Measurements from ENCODE around the gene CALD1. TPM values are rescaled to one million over a fixed set of nuclear protein-coding genes. Genes with fewer than 3 reads are reported as not detected.

CALD1 gene
- total RNA-seq, 1 donor from 2014 or later: 71.8 TPM

DNA sequence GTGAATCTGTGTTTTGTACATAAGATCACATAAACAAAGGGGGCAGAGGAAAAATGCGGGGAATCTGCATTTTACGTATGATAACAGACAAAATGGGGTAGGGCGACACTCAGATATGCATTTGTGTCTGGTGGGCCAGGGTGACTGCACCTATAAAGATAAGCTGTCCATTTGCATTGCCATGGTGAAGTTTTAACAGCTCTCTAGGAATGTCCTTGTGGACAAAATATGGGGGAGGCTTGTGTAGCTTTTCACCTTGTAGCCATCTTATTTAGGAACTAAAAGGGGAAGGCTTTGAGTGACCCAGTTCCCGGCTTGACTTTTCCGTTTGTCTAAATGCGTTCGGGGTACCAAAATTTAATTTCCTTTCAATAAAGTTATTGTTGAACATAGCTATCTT, 114.5 kb downstream of the CALD1 start:
- TF ChIP-seq, protein P1, sequence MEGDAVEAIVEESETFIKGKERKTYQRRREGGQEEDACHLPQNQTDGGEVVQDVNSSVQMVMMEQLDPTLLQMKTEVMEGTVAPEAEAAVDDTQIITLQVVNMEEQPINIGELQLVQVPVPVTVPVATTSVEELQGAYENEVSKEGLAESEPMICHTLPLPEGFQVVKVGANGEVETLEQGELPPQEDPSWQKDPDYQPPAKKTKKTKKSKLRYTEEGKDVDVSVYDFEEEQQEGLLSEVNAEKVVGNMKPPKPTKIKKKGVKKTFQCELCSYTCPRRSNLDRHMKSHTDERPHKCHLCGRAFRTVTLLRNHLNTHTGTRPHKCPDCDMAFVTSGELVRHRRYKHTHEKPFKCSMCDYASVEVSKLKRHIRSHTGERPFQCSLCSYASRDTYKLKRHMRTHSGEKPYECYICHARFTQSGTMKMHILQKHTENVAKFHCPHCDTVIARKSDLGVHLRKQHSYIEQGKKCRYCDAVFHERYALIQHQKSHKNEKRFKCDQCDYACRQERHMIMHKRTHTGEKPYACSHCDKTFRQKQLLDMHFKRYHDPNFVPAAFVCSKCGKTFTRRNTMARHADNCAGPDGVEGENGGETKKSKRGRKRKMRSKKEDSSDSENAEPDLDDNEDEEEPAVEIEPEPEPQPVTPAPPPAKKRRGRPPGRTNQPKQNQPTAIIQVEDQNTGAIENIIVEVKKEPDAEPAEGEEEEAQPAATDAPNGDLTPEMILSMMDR (conservative IDR thresholded peaks at IDR 0.05): no peak
- H3K4me1 Mint-ChIP-seq: peaks cover 48% of the 10 kb centered on the region
- H3K4me3 Mint-ChIP-seq: peak overlapping the region; percentile 88
- H3K9me3 Mint-ChIP-seq: peaks cover 6% of the 10 kb centered on the region
- DNase-seq (ENCODE audit: low read depth, low spot score): no peak
- H3K27me3 Mint-ChIP-seq (ENCODE audit: low read depth): no peaks in the 10 kb centered on the region
- peaks cover 27% of the 10 kb centered on the region for H3K36me3 Mint-ChIP-seq (ENCODE audit: low read depth)
- H3K27ac Mint-ChIP-seq (ENCODE audit: unreplicated experiment): peak overlapping the region; percentile 19

GRCh38 chr7:134894928-134895327, 115.5 kb downstream of the CALD1 start:
- Mint-ChIP-seq H3K27me3 (ENCODE audit: low read depth) (no peaks in the 10 kb centered on the region), H3K4me3 (peak overlapping the region; percentile 4), H3K27ac (ENCODE audit: unreplicated experiment) (no peak overlapping the region), H3K4me1 (peaks cover 51% of the 10 kb centered on the region), H3K9me3 (peaks cover 6% of the 10 kb centered on the region), H3K36me3 (ENCODE audit: low read depth) (peaks cover 27% of the 10 kb centered on the region)
- TF ChIP-seq, protein P1 (conservative IDR thresholded peaks at IDR 0.05): no peak
- DNase-seq (ENCODE audit: low read depth, low spot score): no peak

DNA sequence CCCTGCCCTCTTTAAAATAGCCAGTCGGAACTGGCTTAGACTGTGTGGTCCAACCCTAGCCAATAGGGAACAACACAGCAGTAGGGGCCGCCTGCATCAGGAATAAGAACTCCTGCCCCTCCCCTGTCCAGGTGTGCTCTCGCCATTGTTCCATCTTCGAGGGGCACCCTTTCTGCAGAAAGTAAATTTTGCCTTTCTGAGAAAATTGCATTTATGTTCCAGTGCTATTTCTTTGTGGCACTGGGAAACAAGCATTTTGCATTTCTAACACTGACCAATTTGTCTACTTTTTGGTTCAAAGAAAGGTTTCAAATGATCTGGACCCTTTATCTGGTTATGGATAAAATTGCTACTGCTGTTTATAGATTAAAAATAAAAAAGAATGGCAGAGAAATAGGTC, 116.6 kb downstream of the CALD1 start:
- peaks cover 27% of the 10 kb centered on the region for H3K36me3 Mint-ChIP-seq (ENCODE audit: low read depth)
- H3K4me1 Mint-ChIP-seq: peaks cover 52% of the 10 kb centered on the region
- H3K27me3 Mint-ChIP-seq (ENCODE audit: low read depth): no peaks in the 10 kb centered on the region
- DNase-seq (ENCODE audit: low read depth, low spot score): no peak
- peaks cover 6% of the 10 kb centered on the region for H3K9me3 Mint-ChIP-seq
- TF ChIP-seq, protein P1 (conservative IDR thresholded peaks at IDR 0.05): no peak
- peak overlapping the region; percentile 70 for H3K4me3 Mint-ChIP-seq
- no peak overlapping the region for H3K27ac Mint-ChIP-seq (ENCODE audit: unreplicated experiment)

DNA sequence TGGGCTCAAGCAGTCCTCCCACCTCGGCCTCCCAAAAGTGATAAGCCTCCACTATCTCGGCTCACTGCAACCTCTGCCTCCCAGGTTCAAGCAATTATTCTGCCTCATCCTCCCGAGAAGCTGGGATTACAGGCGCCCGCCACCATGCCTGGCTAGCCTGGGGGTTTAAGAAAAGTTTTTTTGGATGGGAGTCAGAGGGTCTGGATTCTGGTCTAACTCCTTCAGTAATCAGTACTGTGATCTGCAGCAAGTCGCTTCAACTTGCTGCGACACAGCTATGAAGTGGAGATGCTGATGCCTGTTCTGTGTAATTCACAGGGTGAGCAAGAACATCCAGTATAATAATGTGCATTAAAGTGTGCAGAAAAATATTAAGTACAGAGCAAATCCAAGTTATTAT, 118.5 kb downstream of the CALD1 start:
- H3K4me1 Mint-ChIP-seq: peaks cover 42% of the 10 kb centered on the region
- no peak for DNase-seq (ENCODE audit: low read depth, low spot score)
- TF ChIP-seq, protein P1 (conservative IDR thresholded peaks at IDR 0.05): no peak
- no peak overlapping the region for H3K27ac Mint-ChIP-seq (ENCODE audit: unreplicated experiment)
- no peaks in the 10 kb centered on the region for H3K27me3 Mint-ChIP-seq (ENCODE audit: low read depth)
- peaks cover 6% of the 10 kb centered on the region for H3K9me3 Mint-ChIP-seq
- peaks cover 27% of the 10 kb centered on the region for H3K36me3 Mint-ChIP-seq (ENCODE audit: low read depth)
- H3K4me3 Mint-ChIP-seq: no peak overlapping the region

GRCh38 chr7:134899729-134900128, 120.3 kb downstream of the CALD1 start:
- TF ChIP-seq, protein P1 (conservative IDR thresholded peaks at IDR 0.05): no peak
- peaks cover 3% of the 10 kb centered on the region for H3K9me3 Mint-ChIP-seq
- no peak overlapping the region for H3K27ac Mint-ChIP-seq (ENCODE audit: unreplicated experiment)
- H3K27me3 Mint-ChIP-seq (ENCODE audit: low read depth): no peaks in the 10 kb centered on the region
- DNase-seq (ENCODE audit: low read depth, low spot score): no peak
- H3K4me3 Mint-ChIP-seq: no peak overlapping the region
- peaks cover 22% of the 10 kb centered on the region for H3K36me3 Mint-ChIP-seq (ENCODE audit: low read depth)
- H3K4me1 Mint-ChIP-seq: peaks cover 26% of the 10 kb centered on the region
